GM18499 (cell line): Measurements from ENCODE around the gene AFF2.

Experiments
- ATAC-seq: cut with Tn5 transposase; IDR thresholded peaks from one replicate; pipeline ENCODE4 v1.9.1; 2021; ENCODE audit warnings: moderate number of reproducible peaks; ENCODE audit not compliant: insufficient read depth, unreplicated experiment

Gene AFF2

DNA sequence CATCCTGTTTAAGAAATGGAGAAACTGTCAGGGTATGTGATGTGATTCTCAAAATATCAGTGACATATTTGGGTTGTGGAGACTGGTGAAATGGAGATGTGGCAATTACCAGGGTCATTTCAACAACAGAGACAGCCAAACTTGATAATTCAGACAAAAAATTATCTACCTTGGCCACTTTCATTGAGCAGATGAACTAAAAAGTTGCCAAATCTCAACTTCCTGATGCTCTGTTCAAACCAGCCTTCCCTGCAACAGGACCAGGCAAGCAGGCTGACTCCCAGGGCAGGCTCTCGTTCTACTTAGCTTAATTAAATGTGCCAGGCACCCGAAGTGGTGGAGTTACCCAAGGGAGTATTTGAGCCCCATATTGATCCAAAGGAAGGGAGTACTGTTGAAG, 199.6 kb downstream of the AFF2 start:
- no peak for ATAC-seq

DNA sequence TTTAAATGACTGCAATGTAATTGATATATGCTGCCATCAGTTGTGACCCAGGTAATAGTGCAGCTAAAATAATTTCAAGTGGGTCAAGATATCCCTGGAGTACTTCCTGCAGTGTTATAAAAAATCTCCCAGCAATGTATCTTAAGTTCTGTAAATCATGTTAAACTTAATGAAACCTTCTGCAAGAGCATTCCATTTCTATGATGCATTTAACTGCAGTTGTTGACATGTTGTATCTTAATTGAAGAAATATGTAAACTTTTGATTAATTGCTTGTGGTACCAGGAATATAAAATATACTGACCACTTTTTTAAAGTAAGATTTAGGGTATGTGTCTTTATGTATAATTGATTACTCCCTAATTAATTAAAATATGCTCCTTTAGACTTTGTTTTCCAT, 213.6 kb downstream of the AFF2 start:
- no peak for ATAC-seq

DNA sequence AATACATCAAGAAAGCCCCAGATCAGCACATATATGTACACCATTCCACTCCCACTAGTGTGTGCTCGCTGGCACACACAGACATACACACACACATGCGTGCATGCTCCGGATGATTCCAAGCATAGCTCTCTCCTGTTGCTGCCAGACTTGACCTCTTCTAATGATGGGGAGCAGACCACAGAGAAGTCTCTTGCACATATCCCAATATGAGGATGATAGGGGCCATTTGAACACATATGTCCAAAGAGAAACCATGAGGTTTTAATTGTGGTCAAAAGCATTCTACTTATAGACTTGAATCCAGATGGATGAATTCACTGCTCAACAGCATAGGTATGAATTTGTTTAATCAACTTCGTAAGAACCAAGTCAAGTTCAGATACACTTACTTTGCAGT, 214.9 kb downstream of the AFF2 start:
- no peak for ATAC-seq

DNA sequence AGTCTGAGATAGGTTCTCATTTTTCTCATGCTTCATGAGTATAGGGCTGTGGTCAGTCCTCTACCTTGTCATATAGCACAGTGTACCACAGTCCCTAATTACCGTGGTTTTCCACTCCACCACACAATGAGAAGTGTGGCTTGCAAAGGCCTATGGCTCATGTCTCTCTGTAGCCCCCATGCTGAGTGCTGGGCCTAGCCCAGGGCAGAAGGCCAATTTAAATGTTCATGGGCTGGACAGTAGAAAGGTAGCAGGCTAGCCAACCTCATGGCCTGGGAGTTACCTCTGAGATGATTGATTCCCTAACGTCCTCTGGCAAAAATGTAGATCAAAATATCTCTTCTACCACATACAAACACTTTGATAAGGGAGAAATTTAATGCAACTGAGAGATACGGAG, 222.5 kb downstream of the AFF2 start:
- ATAC-seq: no peak

DNA sequence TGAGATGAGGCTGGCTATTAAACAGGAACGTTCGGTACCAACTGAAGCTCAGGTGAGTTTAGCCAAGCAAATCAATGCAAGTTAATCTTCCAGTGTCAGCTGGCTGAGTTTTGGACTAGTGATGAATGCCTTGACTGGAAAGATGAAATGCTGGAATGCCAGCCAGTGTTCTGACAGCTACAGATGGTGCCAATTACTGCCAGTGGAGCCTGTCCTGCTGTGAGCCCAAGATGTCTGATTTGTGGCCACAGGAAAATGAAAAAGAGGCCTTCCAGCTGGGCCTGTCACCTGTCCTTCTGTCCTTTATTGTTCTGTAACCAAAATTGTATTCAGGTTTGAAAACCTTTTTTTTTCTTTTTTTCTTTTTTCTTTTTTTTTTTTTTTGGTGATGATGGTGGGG, 223.1 kb downstream of the AFF2 start:
- ATAC-seq: no peak

DNA sequence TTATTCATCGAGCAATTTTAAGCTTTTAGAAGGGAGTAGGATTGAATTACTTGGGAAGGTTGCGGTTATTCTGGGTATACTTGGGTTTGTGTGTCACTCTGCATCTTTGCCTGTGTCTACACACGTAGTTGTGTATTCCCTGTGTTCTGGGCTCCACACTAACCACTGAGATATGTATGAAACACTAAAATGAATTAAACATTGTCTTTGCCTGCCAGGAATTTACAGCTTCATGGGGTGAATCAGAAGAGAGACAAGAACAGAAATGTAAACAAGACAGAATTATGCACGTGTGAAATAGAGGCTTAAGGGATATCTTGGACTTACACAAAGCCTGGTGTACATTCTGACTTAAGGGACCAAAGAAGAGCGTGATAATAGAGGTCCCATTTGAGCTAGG, 228.5 kb downstream of the AFF2 start:
- ATAC-seq: no peak

DNA sequence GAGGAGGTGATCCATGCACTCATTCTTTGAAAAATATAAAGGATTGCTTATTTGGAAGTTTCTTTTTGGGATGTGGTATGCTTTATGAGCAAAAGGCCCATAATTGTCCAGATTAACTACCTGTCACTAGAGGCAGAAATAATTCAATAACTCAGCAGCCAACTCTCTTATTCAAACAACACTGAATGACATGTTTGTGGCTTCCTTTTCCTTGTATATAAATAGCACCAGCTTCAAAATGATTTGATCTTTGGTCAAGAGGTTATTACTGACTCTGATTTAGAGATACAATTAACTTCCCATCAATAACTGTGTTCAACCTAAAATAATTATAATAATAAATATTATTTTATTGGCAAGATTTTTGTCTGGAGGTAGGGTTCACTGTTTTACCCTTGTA, 232.3 kb downstream of the AFF2 start:
- no peak for ATAC-seq

DNA sequence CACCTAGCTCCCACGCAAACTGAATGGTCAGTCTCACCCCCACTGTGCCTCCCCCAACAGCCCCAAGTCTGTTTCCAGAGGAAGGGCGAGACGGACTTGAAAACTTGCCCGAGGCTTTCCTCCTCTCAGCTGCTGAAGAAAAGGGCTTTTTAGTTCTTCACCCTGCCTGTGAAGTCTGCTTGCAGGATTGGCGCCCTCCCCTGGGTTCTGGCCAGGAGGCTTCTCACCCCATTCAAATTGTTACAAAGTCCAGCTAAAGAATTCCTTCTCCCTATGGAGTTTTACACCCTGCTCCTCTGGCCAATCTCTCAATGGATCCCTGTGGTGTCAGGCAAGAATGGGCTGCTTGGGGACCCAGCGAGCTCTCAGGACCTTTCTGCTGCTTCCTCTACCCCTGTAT, 241.0 kb downstream of the AFF2 start:
- no peak for ATAC-seq

DNA sequence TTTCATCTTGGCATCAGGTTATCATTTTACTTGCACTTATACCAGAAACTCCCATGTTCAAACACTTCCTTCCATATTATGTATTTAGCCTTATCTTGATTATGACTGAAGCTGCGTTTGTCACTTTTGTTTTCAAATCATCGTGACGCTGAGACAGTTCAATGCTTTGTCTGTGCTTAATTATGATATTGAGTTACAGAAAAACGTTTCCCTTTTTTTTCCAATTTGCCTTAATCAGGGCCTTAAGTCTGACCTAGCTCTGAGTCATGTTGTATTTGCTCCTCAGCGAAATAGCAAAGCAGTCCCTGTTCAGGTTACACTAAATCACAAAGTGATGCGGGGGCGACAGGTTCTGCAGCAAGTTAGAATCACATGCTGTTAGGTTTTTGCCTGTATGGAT, 254.7 kb downstream of the AFF2 start:
- no peak for ATAC-seq

DNA sequence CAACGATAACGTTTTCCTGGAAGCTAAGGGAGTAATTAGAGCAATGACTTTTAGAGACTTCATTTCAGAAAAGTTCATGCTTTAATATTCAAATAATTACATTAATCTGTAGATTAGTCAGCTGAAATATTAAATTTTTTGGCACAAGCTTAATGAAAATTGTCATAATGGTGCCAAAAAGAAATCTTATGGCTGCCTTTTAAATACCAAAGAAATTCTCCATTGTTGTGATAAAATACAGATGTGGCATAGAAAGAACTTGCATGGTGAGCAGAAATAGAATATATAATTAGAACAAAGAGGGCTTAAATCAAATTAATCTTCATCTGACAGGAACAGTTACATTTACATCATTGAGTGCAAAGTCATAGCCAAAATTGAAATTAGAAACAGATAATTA, 263.5 kb downstream of the AFF2 start:
- ATAC-seq: no peak

DNA sequence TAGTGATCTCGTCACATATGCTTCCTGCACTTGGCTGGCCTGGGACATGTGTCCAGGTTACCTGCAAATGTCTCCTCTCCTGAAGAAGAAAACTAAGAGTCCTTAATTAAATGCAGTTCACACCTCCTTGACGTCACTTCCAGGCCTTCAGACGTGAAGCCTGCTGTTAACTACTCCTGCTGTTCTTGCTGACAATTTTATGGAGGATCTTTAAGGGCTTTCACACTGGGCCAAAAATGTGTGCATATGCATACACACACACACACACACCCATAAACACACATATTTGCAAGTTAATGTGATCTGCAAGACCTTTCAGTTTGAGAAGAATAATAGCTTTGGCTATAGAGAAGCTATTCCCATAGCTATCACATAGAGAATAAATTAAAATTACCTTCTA, 267.9 kb downstream of the AFF2 start:
- no peak for ATAC-seq

DNA sequence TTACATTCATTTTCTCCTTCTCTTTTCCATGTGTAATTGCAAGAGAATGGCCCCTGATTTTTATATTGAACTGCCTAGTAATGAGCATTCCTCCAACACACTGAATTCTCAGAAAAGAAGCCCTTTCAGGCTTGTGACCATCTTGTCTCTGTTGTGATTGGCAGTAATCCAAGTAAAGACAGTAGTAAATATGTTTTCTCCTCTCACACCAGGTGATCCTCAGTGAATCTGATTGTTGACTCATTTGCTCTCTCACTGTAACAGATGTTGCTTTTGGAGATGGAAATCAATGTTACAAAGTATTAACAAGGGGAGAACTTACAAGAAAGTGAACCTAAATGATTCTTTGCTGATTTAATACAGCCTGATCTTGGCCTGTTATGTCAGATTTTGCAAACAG, 271.0 kb downstream of the AFF2 start:
- ATAC-seq: no peak

DNA sequence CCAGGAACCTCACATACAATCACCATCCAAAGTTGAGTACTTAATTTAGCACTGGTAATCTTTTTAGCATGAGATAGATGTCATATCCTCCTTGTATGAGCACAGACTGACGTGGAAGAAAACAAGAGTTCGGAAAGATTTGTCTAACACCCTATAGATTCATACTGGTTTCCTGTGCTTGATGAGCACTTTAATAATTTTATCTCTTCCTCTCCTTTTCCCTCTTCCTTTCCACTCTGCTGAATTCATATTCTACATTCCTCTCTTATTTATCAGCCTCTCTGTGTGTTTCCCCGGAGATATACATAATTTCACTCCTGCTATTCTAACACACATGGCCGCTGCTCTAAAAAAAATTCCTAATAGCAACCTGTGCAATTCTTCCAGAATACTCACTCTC, 273.9 kb downstream of the AFF2 start:
- no peak for ATAC-seq

DNA sequence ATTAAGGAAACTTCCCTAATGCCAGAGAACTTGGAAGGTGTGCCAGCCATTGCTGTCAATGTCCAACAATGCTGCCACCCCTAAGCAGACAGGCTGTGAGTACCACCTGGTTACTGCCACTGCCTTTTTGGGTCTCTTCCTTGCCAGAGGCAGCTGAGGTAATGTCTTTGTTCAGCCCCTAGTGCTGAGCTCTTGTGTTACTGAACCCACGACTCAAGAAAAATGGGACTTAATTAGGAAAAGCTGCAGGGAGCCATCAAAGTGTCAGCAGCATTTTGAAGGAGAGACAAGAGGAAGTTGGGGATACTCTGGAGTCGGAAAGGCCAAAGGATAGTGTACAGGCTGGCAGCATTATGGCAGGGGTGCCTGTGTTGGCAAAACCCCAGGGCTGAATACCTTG, 283.7 kb downstream of the AFF2 start:
- no peak for ATAC-seq

DNA sequence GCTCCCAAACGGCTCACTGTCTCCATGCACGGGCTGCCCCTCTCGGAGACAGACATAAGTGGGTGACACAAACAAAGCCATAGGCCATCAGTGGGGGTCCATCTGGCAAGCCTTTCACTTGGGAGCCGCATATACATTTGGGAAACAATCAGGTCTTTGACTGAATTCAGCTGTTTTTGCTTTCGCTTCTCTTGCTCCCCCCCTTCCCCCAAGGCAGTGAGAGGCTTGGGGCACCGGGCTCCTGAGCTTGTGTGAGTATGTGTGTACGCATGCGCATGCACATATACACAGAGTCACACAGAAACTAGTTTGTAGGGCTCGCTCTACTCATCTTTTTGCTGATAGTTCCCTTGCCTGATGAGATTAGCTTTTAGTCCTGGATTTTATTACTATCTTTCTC, 284.4 kb downstream of the AFF2 start:
- peak; percentile 74 for ATAC-seq

DNA sequence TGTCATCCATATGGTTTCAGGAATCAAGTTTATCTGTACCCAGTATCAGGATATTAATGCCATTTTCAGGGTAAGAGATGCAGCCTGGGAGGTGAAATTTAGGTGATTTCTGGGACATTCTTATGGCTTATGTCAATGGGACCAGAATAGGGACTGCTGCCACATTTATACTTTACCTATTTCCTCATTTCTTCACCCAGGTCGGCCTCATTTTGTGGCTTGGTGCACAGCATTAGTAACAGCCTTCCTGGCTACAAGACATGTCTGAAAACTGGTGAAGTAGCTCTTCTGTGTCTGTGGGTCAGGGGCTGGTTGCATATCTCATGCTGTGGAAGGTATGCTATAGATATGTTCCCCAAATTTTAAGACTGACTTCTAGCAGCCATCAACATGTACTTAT, 284.8 kb downstream of the AFF2 start:
- ATAC-seq: peak; percentile 32

DNA sequence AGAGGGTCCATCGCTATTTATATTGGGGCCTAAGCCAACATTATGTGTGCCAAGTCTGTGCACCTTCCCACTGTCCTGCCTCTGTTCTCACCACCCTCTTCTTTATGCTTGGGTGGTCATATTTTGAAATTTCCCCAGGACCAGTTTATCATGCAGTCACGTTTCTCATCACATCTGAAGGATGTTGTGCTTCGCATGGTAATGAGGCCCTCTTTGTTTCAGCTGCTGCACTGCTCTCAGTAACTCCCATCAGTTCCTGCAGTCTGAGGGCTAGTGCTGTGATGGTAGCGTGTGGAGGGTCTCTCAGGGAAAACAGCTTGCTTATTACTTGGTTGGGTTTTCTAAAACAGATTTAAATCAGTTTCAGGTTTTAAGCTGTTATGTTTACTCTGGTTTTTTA, 288.0 kb downstream of the AFF2 start:
- ATAC-seq: no peak

DNA sequence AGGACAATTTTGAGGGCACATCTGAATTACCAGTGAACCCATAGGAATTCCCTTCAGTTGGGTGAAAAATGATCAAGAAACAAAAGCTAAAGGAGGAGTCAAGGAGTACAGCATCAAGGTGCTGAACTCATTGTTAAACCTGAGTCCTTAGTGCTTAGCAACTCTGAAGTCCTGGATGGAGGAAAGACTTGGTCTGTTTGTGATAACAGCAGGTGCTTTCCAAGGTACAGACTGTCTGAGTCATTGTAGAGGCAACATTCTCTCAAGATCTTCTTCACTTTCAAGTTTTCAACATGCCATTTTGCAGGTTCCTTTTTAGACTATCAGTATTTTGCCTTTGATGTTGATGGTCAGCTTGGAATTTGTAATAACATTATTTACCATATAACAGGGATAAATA, 293.9 kb downstream of the AFF2 start:
- no peak for ATAC-seq

DNA sequence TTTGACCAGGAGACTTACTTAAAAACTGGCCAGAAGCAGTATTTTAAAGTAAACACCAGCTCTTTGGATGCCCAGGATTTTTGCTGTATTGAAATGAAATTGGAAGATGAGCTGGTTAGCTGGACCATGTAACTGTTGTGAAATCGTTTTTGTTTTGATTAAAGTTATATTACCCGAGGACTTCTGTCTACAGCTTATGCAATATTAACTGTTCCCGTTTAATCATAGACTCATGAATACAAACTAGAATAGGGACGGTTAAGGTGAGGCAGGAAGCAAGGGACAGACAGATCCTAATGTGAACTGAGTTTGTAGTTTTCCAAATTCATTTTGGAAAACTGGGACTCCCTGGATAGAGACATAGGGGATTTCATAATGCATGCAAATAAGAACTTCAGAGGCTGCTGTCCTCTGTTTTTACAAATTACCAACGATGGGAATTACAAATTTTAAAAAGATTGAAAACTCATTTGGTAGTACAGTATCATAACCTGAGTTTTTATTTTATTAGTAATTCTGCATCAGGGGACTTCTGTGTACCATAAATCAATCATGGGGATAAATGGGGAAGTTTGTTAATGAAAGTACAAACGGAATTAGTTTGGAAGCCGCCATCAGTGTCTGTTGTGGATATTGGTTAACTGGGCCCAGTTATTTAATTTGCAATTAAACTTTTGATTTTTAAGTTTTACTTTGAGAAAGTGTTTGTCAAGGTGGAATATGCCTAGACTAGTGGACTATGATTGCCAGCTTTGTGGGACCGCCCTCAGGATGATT, 304.4 kb downstream of the AFF2 start:
- no peak for ATAC-seq

DNA sequence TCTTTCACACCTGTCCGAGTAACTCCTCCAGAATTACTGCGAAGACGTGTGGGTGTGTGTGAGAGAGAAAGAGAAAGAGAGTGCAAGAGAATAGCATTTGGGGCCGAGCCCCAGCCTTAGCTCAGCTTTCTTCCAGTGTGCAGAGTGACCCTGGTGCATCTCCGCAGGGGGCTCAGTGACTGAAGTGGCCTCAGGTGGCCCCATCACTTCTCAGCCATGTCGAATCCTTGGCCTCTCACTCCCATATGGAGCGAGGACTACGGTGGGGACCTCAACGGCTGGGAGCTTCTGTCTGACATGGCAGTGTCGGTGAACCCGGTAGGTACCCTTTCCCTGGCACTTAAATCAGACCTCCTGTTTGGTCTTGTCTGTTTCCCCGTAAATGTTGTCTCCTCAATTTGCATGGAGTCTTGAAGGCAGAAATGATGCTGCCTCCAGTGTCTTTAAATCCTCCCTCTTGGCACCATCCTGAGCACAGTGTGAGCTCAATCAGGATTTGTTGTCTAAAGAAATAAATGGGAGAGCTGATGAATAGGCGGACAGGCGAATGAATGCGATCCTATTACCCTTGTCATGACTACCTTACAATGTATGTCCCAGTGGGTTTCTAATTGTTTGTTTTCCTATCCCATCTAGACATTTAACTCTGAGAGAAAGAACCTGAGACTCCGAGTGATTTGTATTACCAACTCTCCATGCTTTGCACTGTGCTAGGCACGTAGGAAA, 305.9 kb downstream of the AFF2 start:
- ATAC-seq: no peak

DNA sequence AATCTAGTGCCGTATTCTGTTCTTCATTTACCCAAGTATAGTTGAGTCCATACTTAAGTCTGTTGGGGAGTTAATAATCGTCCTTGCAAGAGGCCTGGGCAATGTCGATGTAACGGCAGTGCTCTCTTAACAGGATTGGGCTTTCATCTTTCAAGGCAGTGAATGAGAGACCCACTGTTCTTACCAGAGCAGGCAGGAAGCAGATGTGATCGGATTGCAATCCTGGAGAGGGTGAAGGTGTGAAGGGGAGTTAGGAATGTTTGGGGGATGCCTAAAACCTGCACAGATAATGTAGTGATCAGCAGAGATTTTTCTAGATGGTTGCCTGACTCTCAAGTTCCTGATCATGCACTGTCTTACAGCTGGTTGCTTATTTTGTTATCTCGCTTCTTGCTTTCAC, 308.4 kb downstream of the AFF2 start:
- no peak for ATAC-seq

DNA sequence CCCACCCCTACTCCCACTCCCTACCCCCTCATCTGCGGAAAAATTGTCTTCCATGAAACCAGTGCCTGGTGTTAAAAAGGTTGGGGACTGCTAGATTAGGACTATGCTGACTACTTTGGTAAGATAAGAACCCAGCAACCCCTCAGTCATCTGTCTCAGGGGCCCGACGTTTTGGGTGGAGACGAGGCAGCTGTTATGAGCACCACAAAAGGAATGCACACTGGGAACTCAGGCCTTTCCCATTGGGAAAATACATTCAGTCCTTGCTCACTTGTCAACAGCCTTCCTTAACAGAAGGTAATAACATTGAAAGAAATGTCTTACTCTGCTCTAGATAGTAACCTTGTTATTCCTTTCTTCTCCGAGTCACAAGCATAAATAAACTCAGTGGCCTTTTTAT, 310.8 kb downstream of the AFF2 start:
- ATAC-seq: no peak
